GM19025 (cell line): Measurements from ENCODE around the gene FBXL13.

ENCODE experiments used
- ATAC-seq: cut with Tn5 transposase; IDR thresholded peaks from one replicate; pipeline ENCODE4 v1.9.1; 2021; ENCODE audit warnings: mild to moderate bottlenecking, low read depth, moderate library complexity; ENCODE audit not compliant: unreplicated experiment

Gene FBXL13

GRCh38 chr7:102944241-102944640, 130.4 kb downstream of the FBXL13 start:
- no peak for ATAC-seq

GRCh38 chr7:102943423-102944169, 131.0 kb downstream of the FBXL13 start:
- no peak for ATAC-seq

GRCh38 chr7:102942868-102943267, 131.7 kb downstream of the FBXL13 start:
- ATAC-seq, result no peak

- no peak for ATAC-seq
These were observed 132.3 kb downstream of the FBXL13 start for GRCh38 chr7:102942181-102942866.

- no peak for ATAC-seq
These were observed 135.9 kb downstream of the FBXL13 start for GRCh38 chr7:102938679-102939078.

- no peak for ATAC-seq
These were observed 139.0 kb downstream of the FBXL13 start for GRCh38 chr7:102935450-102936115.

GRCh38 chr7:102934701-102935100, 139.9 kb downstream of the FBXL13 start:
- ATAC-seq, result no peak

GRCh38 chr7:102934239-102934638, 140.4 kb downstream of the FBXL13 start:
- ATAC-seq, result no peak

- ATAC-seq, result no peak
These were observed 140.8 kb downstream of the FBXL13 start for GRCh38 chr7:102933763-102934162.

GRCh38 chr7:102931757-102932156, 142.8 kb downstream of the FBXL13 start:
- ATAC-seq, result no peak

- no peak for ATAC-seq
These were observed 147.2 kb downstream of the FBXL13 start for GRCh38 chr7:102927312-102927933.

GRCh38 chr7:102926783-102927140, 147.8 kb downstream of the FBXL13 start:
- ATAC-seq, result no peak

- no peak for ATAC-seq
These were observed 148.4 kb downstream of the FBXL13 start for GRCh38 chr7:102925976-102926782.

GRCh38 chr7:102918845-102919244, 155.8 kb downstream of the FBXL13 start:
- ATAC-seq, result no peak

- ATAC-seq, result no peak
These were observed 156.9 kb downstream of the FBXL13 start for GRCh38 chr7:102917436-102918353.

- ATAC-seq, result no peak
These were observed 157.7 kb downstream of the FBXL13 start for GRCh38 chr7:102916881-102917280.

- no peak for ATAC-seq
These were observed 158.2 kb downstream of the FBXL13 start for GRCh38 chr7:102916426-102916825.

GRCh38 chr7:102914585-102914984, 160.0 kb downstream of the FBXL13 start:
- ATAC-seq, result no peak

GRCh38 chr7:102913826-102914225, 160.8 kb downstream of the FBXL13 start:
- no peak for ATAC-seq
